B cell (primary cell): ENCODE measurements around the gene PATZ1. TPM values are rescaled to one million over a fixed set of nuclear protein-coding genes. Genes with fewer than 3 reads are reported as not detected.

Experiments used
- ATAC-seq: fragments of 200-7000 bp; cut with Tn5 transposase; one replicate; pipeline ENCODE4 v1.10.0; 2021; ENCODE audit warnings: low read depth, mild to moderate bottlenecking, moderate number of reproducible peaks, moderate library complexity
- CTCF ChIA-PET: fragments of 350-600 bp; sonication (Branson Sonifier 250); formaldehyde crosslinking; loops from one replicate; lab custom pipeline; 2021; ENCODE audit warnings: antibody characterized with exemption, inconsistent platforms; lab: Charles Lee
- POLR2A ChIA-PET: fragments of 350-600 bp; sonication (Branson Sonifier 250); formaldehyde crosslinking; loops from one replicate; lab custom pipeline; 2021; ENCODE audit warnings: antibody characterized with exemption; lab: Charles Lee
- DNase-seq: peaks from one replicate; pipeline ENCODE4 v3.0.0; 2013
- H2AFZ ChIP-seq: 2 replicates; pipeline ENCODE4 v1.6.1; 2012; ENCODE audit warnings: mild to moderate bottlenecking, low read depth, low read length; ENCODE audit not compliant: insufficient read depth, poor library complexity, severe bottlenecking
- H3K27ac ChIP-seq, 2 donors: 1 replicate in 1 of 2; 2 replicates in 1 of 2; pipeline ENCODE4 v1.5.1; 2012 to 2013; ENCODE audit warnings: low read length in 2 of 2, mild to moderate bottlenecking in 2 of 2, moderate library complexity in 1 of 2
- H3K27me3 ChIP-seq, 4 experiments: fragments of 200-600 bp in 1 of 4; sonication (generic) in 1 of 4; replicated peaks in 1 of 4; 1 replicate in 2 of 4; 2 replicates in 2 of 4; pipeline versions ENCODE4 v1.6.1 to v1.7.0; 2013 to 2016; ENCODE audit warnings: low read length in 3 of 4, mild to moderate bottlenecking in 2 of 4, mixed read lengths in 1 of 4, moderate library complexity in 1 of 4; ENCODE audit not compliant: insufficient read depth in 4 of 4, control insufficient read depth in 3 of 4; ENCODE audit errors: control extremely low read depth in 1 of 4
- H3K36me3 ChIP-seq, 2 experiments: replicated peaks in 1 of 2; 1 replicate in 1 of 2; 2 replicates in 1 of 2; pipeline versions ENCODE4 v1.6.1 to v1.7.1; 2013; ENCODE audit warnings: low read length in 1 of 2; ENCODE audit not compliant: insufficient read depth in 2 of 2, control insufficient read depth in 1 of 2; ENCODE audit errors: control extremely low read depth in 1 of 2, extremely low read depth in 1 of 2
- H3K4me1 ChIP-seq, 2 donors: fragments of 200-600 bp in 1 of 2; sonication (generic) in 1 of 2; 1 replicate in 1 of 2; 2 replicates in 1 of 2; pipeline versions ENCODE4 v1.5.1 to v1.6.1; 2013 to 2017; ENCODE audit warnings: low read length in 2 of 2; ENCODE audit not compliant: control insufficient read depth in 2 of 2, insufficient read depth in 2 of 2
- H3K4me2 ChIP-seq: replicated peaks from 2 replicates; pipeline ENCODE3; 2012; ENCODE audit warnings: mild to moderate bottlenecking, low read depth, low read length; ENCODE audit not compliant: poor library complexity, severe bottlenecking
- H3K4me3 ChIP-seq, 5 experiments: fragments of 200-600 bp in 1 of 5; sonication (generic) in 1 of 5; 1 replicate in 3 of 5; 2 replicates in 2 of 5; pipeline versions ENCODE4 v1.5.1 to v1.7.0; 2011 to 2016; ENCODE audit warnings: low read length in 4 of 5, mild to moderate bottlenecking in 4 of 5, low read depth in 2 of 5, control low read depth in 1 of 5, moderate library complexity in 1 of 5; ENCODE audit not compliant: insufficient read depth in 1 of 5; ENCODE audit errors: control extremely low read depth in 1 of 5, extremely low read depth in 1 of 5
- H3K79me2 ChIP-seq: fragments of 200-600 bp; sonication (generic); one replicate; pipeline ENCODE4 v1.6.0; 2016; ENCODE audit warnings: low read length; ENCODE audit not compliant: control insufficient read depth, insufficient read depth
- H3K9ac ChIP-seq: fragments of 200-600 bp; sonication (generic); 2 replicates; pipeline ENCODE4 v1.6.1; 2017; ENCODE audit warnings: mild to moderate bottlenecking, low read length, moderate library complexity
- H3K9me3 ChIP-seq, 3 donors: one replicate each; pipeline versions ENCODE4 v1.6.1 to v1.7.1; 2013; ENCODE audit warnings: low read length in 2 of 3; ENCODE audit not compliant: control insufficient read depth in 2 of 3, insufficient read depth in 1 of 3; ENCODE audit errors: control extremely low read depth in 1 of 3
- H4K20me1 ChIP-seq: 2 replicates; pipeline ENCODE4 v1.6.0; 2012; ENCODE audit warnings: mild to moderate bottlenecking, low read length; ENCODE audit not compliant: insufficient read depth, control insufficient read depth, poor library complexity, severe bottlenecking
- H3K27ac Mint-ChIP-seq: one replicate; pipeline ENCODE4 v1.8.0; 2021; ENCODE audit warnings: mixed read lengths
- H3K27me3 Mint-ChIP-seq: one replicate; pipeline ENCODE4 v1.8.0; 2021; ENCODE audit warnings: mixed read lengths
- H3K4me1 Mint-ChIP-seq: one replicate; pipeline ENCODE4 v1.8.0; 2021; ENCODE audit warnings: mixed read lengths
- H3K4me3 Mint-ChIP-seq: one replicate; pipeline ENCODE4 v1.8.0; 2021; ENCODE audit warnings: mixed read lengths
- H3K9me3 Mint-ChIP-seq: one replicate; pipeline ENCODE4 v1.8.0; 2022; ENCODE audit warnings: mixed read lengths; ENCODE audit not compliant: insufficient read depth
- EZH2 ChIP-seq: IDR thresholded peaks from 2 replicates; pipeline ENCODE4 v1.6.1; 2012; ENCODE audit warnings: borderline replicate concordance, low read depth, mild to moderate bottlenecking, moderate library complexity, low read length; ENCODE audit not compliant: insufficient read depth, poor library complexity, severe bottlenecking
- WGBS: methylation state at CpG from one replicate; pipeline ENCODE4 v1.1.5; 2013; ENCODE audit warnings: missing lambda C conversion rate; ENCODE audit not compliant: insufficient coverage; 5-methylcytosine and 5-hydroxymethylcytosine counted together
- intact Hi-C: fragments of 100-400 bp; cut with micrococcal nuclease; formaldehyde crosslinking; loops from one replicate; pipeline ENCODE4 v1.10.0; 2022
- polyA plus RNA-seq: library from polyadenylated mRNA; depleted of rRNA; stranded (reverse); fragments of >200 nt; gene quantifications from 2 replicates; pipeline ENCODE4 v1.2.3, GENCODE V29; 2012
- total RNA-seq, 2 donors: library from RNA; stranded (reverse); fragments of 120-200 nt in 1 of 2; gene quantifications; 1 replicate in 1 of 2; 2 replicates in 1 of 2; pipeline versions ENCODE4 v1.2.3 to v1.2.4, GENCODE V29; 2013 to 2022
- TF ChIP-seq, protein P1 (sequence below): fragments of 200-600 bp; IDR thresholded peaks from one replicate; pipeline ENCODE4 v1.8.0; 2022; ENCODE audit warnings: antibody characterized with exemption, mild to moderate bottlenecking

The PATZ1 gene
- total and polyA plus RNA-seq, 2 donors (not counting 1 experiment from before 2014, with no cell fraction given) = 35.1 to 47.4 TPM

DNA sequence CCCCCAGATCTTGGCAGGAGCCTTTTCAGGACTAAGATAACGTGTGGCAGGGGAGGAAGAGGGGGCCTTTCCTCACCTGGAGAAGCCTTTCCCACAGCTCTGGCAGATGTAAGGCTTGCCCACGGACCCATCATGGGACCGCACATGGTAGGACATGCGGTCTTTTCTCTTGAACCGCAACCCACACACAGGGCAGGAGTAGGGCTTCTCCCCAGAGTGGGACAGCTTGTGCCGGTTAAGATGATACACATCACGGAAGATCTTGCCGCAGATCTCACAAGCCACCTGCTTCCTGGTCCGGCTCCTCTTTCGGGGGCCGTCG lies 1.9 kb downstream of the PATZ1 start:
- ChIA-PET CTCF (interaction anchor here (1.3 to 2.8 kb wide), 4 partner anchors 31 to 293 kb away, joined by 4 to 13 read pairs (median 6); partner anchors contain the start of genes DRG1 and PIK3IP1), POLR2A (interaction anchor here (0.6 to 2.0 kb wide), 4 partner anchors 52 to 58 kb away, joined by 3 to 13 read pairs (median 5); partner anchors contain the start of genes DRG1 and PIK3IP1)
- Histone ChIP-seq H3K9ac (peak overlapping the region; percentile 69), H2AFZ (no peak overlapping the region), H3K4me1 (peaks cover 32 to 59% of the 10 kb centered on the region in 2 donors), H3K79me2 (peaks cover 63% of the 10 kb centered on the region), H4K20me1 (peaks cover 64% of the 10 kb centered on the region), H3K36me3 (peaks cover 0 to 48% of the 10 kb centered on the region in 2 experiments), H3K9me3 (no peaks in the 10 kb centered on the region), H3K4me3 (peak overlapping the region in 4 of 5 experiments; percentile 52 to 74 (median 70)), H3K27ac (peak overlapping the region in 1 of 2 donors; percentile 63), H3K27me3 (no peaks in the 10 kb centered on the region), H3K4me2 (peak overlapping the region; percentile 99)
- no peaks in the 10 kb centered on the region for H3K9me3 Mint-ChIP-seq
- H3K27me3 Mint-ChIP-seq = no peaks in the 10 kb centered on the region
- WGBS = 2% methylated on average over 11 of the region's 12 CpGs
- H3K4me3 Mint-ChIP-seq = peak overlapping the region; percentile 81
- intact Hi-C loops = loop anchor here (10.0 kb wide), 1 partner anchor 679 kb away; the partner anchor contains the start of gene DUSP18
- TF ChIP-seq, protein P1, sequence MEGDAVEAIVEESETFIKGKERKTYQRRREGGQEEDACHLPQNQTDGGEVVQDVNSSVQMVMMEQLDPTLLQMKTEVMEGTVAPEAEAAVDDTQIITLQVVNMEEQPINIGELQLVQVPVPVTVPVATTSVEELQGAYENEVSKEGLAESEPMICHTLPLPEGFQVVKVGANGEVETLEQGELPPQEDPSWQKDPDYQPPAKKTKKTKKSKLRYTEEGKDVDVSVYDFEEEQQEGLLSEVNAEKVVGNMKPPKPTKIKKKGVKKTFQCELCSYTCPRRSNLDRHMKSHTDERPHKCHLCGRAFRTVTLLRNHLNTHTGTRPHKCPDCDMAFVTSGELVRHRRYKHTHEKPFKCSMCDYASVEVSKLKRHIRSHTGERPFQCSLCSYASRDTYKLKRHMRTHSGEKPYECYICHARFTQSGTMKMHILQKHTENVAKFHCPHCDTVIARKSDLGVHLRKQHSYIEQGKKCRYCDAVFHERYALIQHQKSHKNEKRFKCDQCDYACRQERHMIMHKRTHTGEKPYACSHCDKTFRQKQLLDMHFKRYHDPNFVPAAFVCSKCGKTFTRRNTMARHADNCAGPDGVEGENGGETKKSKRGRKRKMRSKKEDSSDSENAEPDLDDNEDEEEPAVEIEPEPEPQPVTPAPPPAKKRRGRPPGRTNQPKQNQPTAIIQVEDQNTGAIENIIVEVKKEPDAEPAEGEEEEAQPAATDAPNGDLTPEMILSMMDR = no peak
- TF ChIP-seq EZH2 = no peak
- peaks cover 64% of the 10 kb centered on the region for H3K4me1 Mint-ChIP-seq
- no peak for ATAC-seq
- DNase-seq = no peak
- peak overlapping the region; percentile 86 for H3K27ac Mint-ChIP-seq
